ENCODE data around the gene RILPL1.
"Not testable (repeated sequence)": the region's sequence is repeated elsewhere in the genome, so short reads cannot be mapped to it uniquely, and the experiment has no call there.

RILPL1 gene

DNA sequence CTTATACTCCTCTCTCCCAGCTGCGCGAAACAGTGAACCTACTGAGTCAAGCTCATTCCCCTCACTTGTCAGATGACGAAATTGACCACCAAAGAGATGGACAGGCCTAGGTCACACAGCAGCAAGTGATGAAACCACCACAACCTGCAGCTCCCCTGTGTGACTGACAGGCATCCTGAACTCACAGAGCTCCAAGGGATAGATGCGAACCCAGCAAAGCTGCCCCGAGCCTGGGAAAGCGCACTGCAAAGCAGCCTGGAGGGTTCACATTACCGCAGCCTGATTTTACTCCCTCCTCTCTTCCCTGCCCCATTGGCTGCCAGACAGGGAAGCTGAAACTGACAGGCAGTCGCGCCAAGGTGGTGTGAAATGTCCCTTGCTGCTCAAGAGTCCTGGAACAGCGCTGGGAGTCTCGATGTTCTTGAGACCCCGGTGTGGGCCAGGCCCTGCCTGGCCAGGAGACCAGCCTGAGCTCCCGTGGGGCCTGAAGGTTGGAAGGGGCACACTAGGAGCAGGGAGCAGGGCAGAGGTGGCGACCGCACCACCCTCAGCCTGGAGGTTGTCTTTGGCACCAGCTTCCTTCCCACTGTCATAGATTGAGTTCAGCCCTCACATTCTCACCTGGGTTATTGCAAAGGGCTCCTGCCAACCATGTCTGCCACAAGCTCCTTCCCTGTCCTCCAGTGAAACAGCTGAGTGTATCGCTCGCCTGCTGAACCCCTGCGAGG lies 39.2 kb downstream of the RILPL1 start:
- DNase-seq (ENCODE audit: low read depth in 3 of 3) = no peak

DNA sequence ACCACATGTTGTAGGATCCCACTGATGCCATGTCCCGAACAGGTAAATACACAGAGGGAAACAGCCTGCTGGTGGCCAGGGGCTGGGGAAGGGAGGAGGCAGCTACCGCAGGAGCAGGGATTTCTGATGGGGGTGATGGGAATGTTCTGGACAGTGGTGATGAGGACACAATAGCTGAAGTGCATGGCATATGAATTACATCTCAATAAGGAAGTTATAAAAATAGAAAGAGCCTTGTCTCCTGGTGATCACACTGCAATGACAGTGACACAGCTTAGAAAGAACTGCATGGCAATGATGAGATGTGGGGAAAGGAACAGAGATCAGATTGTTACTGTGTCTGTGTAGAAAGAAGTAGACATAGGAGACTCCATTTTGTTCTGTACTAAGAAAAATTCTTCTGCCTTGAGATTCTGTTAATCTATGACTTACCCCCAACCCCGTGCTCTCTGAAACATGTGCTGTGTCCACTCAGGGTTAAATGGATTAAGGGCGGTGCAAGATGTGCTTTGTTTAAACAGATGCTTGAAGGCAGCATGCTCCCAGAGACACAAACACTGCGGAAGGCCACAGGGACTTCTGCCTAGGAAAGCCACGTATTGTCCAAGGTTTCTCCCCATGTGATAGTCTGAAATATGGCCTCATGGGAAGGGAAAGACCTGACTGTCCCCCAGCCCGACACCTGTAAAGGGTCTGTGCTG lies 41.0 kb downstream of the RILPL1 start:
- DNase-seq (ENCODE audit: low read depth in 3 of 3) = not testable (repeated sequence)

DNA sequence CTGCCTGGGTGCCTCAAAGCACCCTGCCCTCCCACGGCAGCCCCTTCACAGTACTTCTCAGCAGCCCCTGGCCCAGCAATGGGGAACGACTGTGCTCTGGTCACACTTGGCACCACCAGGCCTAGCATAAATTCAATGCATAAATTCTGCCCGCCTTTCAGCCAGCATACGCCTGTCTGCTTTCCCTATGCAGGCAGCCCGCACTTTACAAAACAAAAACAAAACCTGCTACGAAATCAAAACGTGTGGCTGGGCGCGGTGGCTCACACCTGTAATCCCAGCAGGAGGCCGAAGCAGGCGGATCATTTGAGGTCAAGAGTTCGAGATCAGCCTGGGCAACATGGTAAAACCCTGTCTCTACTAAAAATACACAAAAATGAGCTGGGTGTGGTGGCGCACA lies 42.0 kb downstream of the RILPL1 start:
- no peak for DNase-seq (ENCODE audit: low read depth in 3 of 3)

DNA sequence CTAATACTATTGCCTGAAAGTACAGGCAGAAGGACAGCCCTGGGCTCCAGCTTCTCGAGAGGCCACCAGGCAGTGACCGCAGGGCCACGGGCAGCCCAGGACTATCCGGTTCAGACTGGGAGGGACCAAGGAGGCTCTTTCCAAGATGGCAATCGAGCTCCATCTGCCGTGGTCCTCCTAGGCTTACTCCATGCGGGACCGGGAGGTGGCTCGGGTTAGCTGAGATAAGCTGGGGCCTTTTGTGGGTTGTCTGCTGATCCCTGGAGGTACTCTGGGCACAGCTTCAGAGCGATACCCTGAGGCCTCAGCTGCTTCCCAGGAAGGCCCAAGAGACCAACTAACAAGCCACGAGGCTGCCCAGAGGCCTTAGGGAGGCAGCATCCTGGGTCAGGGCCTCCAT lies 42.5 kb downstream of the RILPL1 start:
- no peak for DNase-seq (ENCODE audit: low read depth in 3 of 3)

DNA sequence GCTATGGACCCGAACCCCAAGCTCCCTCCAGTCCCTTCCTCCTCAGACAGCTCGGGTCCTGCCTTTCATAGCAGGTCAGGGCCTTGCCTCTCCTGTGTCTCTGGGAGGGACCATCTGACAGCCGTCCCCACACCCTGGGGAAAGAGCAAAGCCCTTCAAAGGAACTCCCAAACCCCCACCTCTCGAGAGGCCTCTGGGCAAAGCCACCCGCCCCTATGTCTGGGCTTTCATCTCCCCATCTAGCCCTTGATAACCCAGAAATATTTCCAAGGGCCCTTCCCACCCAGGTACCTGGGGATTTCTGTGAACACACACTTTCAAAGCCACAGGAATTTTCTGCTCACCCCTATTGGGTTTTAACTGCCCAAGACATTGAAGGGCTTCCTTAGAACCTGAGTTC lies 43.4 kb downstream of the RILPL1 start:
- DNase-seq (ENCODE audit: low read depth in 3 of 3) = no peak

DNA sequence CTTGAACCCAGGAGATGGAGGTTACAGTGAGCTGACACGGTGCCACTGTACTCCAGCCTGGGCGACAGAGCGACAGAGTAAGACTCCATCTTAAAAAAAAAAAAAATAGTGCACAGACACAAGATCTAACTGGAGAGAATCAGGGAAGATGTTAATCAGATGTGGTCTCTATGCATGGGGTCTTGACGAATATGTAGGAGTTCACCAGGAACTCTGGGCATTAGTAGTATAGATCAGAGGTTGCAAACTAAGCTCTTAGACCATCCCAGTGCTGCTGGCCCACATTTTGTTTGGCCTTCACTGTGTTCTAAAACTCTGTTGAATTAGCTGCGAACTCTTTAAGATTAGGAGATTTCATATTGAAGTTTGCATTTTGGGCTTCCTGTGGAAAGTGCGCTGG lies 43.9 kb downstream of the RILPL1 start:
- DNase-seq (ENCODE audit: low read depth in 3 of 3) = no peak

DNA sequence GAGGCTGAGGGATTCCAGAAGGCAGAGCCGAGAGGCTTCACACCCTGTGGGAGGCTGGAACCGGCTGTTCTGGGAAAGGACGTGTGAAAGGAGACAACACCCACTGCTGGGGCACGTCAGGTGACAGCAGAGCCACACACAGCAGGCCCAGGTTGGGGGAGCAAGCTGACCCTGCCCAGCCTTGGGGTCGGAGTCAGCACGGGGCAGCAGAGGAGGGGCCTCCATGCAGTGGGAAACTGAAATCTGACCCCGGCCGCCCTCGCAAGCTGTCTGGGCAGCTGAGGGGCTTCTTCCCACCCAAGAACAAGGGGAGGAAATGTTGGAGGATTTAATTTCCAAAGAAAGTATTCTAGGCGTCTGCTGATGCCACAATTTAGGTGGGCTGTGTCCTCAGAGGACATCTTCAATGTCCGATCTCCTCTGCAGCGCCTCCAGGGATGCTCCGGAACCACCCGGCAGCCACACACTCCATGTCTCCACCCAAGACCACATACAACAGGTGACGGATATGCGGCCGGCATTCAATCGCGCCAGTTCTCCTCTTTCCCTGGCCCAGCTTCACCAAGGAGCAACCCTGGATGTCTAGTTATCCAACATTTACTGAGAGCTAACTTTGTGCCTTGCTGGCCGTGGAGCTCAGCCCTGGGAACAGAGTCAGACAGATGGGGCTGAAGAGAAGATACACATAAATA lies 44.8 kb downstream of the RILPL1 start:
- DNase-seq (ENCODE audit: low read depth in 3 of 3) = no peak

DNA sequence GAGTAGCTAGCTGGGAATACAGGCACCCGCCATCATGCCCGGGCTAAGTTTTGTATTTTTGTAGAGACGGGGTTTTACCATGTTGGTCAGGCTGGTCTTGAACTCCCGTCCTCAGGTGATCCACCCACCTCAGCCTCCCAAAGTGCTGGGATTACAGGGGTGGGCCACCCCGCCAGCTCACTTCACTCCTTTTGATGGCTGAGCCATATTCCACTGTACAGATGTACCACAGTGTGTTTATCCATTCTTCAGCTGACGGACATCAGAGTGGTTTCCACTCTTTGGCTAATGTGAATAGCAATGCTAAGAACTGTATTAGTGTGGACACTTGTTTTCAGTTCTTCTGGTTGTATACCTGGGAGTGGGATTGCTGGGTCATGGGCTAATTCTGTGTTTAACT lies 46.1 kb downstream of the RILPL1 start:
- DNase-seq (ENCODE audit: low read depth in 3 of 3) = no peak

DNA sequence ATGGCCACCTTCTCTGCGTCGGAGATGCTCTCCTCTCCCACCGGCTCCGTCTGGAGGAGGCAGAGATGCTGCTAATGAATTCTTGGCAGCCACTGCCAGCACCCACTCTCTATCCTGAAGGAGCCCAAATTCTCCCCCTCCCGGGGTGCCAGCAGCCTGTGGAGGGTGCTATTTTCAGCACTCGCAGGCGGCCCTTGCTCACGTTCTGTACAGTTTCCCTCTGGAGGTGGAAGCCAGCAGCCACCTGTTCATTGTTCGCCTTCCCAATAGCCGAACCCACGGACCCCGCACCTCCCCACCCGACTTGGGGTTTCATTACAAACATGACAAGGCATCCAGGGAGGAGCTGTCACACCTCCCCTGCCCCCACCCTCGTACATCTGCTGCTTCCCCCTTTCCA lies 47.8 kb downstream of the RILPL1 start:
- no peak for DNase-seq (ENCODE audit: low read depth in 3 of 3)

DNA sequence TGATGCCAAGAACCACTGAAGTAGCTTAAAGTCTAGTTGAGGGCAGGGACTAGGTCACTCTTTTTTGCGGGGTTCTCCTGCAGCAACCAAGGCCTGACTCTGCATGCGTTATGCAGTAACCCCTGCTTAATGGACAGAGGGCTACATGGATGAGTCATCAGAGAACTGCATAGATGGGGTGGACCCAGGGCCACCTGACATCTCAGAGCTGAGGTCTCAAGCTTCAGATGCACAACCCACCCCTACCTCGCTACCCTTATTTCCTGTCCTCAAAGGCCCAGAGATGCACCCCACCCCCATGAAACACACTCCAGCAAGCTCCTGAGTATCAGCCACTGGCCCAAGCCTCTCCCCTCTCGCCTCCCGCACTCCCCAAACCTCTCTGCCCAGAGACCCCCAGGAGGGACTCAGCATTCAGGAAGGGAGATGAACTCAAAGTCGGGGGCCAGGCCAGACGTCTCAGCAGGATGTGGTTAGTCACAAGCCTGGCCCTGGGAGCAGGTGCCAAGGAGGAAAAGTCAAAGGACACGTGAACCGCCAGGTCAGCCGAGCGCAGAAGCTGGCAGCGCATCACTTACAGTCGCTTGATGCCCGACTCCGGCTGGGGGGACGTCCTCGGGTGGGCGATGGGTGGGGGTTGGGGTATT lies 49.8 kb downstream of the RILPL1 start:
- no peak for DNase-seq (ENCODE audit: low read depth in 3 of 3)

DNA sequence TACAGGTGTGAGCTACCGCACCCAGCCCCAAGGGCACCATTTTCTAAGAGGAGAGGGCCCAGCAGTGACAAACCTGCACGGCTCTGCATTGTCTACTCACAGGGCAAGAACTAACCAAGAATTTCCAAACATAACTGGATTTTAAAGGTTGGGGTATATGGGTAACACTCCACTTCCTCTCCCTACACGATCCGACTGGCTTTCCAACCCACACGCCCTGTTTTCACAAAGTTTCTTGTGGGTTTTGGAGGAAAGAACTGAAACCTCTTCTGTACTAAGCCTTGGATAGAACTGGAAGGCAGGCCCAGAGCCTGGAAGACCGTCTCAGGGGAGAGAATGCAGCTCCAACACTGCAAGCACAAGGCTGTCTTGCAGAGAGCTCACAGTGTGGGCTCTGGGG lies 50.6 kb downstream of the RILPL1 start:
- DNase-seq (ENCODE audit: low read depth in 3 of 3) = no peak

DNA sequence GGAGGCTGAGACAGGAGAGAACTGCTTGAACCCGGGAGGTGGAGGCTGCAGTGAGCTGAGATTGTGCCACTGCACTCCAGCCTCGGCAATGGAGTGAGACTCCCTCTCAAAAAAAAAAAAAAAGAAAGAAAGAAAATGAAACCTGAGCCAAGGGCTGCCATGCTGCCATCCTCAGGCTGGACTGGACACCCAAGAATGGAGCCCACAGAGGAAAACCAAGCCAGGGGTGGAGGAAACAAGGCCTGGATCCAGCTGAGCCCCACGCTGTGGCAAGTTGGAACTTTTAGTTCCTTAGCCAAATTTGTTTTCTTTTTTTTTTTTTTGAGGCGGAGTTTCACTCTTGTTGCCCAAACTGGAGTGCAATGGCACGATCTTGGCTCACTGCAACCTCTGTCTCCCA lies 52.3 kb downstream of the RILPL1 start:
- DNase-seq (ENCODE audit: low read depth in 3 of 3) = not testable (repeated sequence)

DNA sequence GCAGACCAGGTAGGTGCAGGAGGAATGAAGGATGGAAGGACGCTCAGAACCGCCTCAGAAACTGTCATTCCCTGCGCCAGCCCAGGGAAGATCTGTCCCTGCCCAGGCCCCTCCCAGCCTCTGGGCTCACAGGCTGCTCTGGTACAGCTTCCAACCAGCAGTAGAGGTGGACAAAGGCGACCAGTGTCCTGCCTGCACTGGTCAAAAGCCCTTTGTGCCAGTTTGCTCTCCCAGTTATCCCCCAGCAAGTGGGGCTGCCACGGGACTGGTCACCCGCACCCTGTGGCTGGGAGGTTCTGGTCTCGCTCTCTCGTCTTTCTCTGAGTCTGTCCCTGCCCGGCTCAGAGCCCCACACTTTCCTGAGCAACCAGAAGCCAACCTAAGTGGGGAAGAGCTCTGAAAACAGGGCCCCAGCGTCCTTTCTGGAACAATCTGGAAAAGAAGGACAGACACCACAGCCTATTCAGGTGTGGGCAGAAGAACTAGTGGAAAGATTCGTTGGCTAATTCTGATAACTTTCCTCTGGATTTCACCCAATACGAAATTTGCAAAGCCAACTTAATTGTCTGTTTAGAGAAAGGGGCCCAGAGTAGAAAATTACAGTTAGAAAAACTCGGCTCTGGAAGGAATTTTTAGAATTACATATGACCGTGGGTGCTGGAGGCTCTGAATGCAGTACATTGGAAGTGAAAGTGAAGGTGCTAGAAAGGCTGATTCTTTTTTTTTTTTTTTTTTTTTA lies 53.9 kb downstream of the RILPL1 start:
- no peak for DNase-seq (ENCODE audit: low read depth in 3 of 3)

DNA sequence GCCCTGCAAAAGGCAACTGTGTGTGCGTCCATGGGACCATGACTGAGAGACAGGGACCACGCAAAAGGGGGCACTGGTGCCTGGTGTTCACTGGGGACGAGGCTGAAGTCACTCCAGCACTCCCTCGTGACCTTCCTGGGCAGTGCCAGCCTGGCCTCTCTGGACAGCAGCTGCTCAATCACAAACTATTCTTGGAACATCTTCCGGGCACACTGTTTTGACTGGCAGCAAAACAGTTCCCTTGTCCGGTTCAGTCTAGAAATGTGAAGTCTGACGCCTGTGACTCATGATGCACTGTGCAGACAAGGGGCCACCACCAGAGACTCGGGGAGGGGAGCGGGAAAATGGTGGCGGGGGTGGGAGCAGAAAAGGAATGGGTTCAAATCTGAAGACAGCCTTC lies 54.8 kb downstream of the RILPL1 start:
- DNase-seq (ENCODE audit: low read depth in 3 of 3) = no peak

DNA sequence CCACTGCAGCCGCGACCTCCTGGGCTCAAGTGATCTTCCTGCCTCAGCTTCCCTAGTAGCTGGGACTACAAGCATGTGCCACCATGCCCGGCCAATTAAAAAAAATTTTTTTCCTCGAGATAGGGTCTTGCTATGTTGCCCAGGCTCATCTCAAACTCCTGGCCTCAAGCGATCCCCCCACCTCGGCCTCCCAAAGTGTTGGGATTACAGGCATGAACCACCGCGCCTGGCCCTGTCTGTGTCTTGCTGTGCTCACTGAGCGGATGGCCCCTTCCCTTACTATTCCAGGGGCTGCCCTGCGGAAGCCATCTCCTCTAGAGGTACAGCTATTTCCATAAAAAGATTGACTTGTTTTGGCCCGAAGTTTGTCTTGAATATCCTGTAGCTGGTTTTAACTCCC lies 55.5 kb downstream of the RILPL1 start:
- DNase-seq (ENCODE audit: low read depth in 3 of 3) = no peak

DNA sequence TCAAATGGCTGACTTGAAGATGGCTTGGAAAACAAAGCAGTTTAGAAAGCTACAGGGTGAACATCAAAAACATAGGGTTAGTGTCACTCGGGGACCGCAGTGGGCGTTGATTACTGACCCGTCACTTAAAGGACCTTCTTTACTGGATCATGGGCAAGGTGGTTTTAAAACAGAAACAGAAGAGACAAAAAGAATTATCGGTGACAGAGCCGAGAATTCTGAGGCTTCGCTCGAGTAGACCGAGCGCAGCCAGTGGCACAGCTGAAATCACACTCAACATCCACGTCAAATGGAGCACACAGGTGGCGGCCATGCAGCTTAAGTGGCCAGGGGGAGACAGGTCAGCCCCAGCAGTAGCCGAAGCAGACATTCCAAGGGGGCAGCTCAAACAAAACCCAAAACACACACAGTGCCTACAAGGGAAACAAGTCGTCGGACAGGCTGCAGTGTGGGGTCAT lies 58.2 kb downstream of the RILPL1 start:
- DNase-seq (ENCODE audit: low read depth in 3 of 3) = no peak

DNA sequence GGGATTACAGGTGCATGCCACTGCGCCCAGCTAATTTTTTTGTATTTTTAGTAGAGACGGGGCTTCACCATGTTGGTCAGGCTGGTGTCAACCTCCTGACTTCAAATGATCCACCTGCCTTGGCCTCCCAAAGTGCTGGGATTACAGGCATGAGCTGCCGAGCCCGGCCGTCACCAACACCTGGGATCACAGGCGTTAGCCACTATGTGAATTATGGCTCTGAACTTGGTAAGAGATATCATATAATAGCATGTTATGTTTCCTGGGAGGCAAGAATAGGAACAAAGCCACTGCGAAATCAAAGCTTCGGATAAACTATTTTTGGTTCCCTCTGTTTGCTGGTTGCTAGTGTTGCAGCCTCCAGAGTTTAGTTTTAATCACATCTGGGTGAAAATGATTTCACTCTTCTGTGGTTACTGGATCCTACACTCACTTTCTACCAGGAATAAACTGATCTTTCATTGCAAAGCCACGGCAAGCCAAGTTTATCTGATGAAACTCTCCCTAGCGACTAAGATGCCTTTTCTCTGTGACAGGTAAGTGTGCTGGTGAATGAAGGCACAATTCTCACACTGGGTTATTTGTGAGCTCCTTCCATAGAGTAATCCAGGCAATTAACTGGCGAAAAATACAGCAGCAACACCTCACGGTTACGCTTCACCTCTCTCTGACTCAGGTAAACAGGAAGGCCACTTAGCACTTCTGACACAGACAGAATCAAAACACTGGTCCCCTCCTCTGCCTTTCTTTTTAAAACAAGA lies 58.9 kb downstream of the RILPL1 start:
- no peak for DNase-seq (ENCODE audit: low read depth in 3 of 3)

DNA sequence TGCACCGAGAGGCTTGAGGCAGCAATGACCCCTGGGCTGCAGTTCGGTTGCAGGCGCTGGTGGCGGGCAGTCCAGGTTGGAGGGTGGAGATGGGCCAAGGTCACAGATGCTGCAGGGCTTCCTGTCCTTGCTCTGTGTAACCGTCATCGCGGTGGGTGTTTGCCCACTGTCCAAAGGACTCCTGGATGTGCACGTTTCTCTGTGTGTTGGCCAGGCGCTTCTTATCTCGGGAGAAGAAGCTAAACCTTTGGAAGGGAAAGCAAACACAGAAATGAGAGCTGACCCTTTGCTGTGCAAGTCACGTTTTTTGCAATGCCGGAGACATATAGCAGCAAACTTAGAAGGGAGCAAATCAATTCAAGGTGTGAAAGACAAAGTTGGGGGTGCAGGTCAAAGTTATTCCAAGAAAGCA lies 61.1 kb downstream of the RILPL1 start:
- DNase-seq (ENCODE audit: low read depth in 3 of 3) = no peak

DNA sequence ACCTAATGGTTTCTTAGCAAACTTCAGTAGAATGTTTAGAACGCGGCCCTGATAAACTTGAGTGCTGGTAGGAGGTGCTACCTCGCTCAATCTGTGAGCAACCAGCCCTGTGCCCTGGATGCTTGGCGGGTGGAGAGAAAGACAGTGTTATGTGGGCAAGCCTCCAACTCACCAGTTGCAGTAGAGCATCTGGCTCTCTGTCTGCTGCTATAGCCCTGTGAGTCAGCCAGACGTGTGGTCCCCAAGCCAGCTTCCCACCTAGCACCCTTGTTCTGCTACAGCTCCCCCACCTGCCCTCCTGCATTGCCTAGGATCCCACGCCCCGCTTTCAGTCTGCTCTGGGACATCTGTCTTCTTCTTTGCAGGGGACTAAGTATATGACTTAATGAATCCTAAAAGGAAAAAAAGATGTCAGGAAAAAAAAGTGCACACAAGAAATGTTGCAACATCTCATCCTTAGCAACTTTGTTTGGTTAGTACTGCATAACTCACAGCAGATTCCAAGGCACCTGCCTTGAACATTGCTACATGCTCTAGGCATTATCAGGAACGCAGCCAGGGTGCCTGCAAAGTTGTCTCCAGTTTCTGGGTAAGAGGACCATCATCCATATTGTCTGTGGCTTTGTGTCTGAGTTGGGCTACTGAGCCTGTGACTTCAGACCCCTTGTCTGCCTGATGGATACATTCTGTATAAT lies 62.0 kb downstream of the RILPL1 start:
- no peak for DNase-seq (ENCODE audit: low read depth in 3 of 3)

DNA sequence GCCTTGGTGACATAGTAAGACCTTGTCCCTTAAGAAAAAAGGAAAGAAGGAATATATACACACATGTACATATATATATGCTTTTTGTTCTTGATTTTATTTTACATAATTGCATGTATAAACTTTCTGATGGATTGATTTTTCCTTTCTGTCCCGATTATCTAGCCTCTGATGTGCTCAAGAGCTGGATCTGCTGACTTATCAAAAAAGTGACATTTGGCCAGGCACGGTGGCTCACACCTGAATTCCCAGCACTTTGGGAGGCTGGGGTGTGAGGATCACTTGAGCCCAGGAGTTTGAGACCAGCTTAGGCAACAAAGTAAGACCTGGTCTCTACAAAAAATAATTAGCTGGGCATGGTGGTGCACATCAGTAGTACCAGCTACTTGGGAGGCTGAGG lies 63.5 kb downstream of the RILPL1 start:
- no peak for DNase-seq (ENCODE audit: low read depth in 3 of 3)

All from stimulated activated CD4-positive, alpha-beta T cell treated with anti-CD3 and anti-CD28 coated beads, TNF-alpha, amount 100 ng/mL, for 24 hours (primary cell).